GM12874 (cell line): Measurements from ENCODE around the gene TUBGCP3.

ENCODE experiments used
- TF ChIP-seq, protein P1 (sequence below): IDR thresholded peaks from 2 replicates; pipeline ENCODE4 v1.5.1; 2011; ENCODE audit warnings: low read depth, mild to moderate bottlenecking, control low read depth, low read length, moderate library complexity; ENCODE audit not compliant: insufficient read depth

TUBGCP3 gene, protein sequence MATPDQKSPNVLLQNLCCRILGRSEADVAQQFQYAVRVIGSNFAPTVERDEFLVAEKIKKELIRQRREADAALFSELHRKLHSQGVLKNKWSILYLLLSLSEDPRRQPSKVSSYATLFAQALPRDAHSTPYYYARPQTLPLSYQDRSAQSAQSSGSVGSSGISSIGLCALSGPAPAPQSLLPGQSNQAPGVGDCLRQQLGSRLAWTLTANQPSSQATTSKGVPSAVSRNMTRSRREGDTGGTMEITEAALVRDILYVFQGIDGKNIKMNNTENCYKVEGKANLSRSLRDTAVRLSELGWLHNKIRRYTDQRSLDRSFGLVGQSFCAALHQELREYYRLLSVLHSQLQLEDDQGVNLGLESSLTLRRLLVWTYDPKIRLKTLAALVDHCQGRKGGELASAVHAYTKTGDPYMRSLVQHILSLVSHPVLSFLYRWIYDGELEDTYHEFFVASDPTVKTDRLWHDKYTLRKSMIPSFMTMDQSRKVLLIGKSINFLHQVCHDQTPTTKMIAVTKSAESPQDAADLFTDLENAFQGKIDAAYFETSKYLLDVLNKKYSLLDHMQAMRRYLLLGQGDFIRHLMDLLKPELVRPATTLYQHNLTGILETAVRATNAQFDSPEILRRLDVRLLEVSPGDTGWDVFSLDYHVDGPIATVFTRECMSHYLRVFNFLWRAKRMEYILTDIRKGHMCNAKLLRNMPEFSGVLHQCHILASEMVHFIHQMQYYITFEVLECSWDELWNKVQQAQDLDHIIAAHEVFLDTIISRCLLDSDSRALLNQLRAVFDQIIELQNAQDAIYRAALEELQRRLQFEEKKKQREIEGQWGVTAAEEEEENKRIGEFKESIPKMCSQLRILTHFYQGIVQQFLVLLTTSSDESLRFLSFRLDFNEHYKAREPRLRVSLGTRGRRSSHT

DNA sequence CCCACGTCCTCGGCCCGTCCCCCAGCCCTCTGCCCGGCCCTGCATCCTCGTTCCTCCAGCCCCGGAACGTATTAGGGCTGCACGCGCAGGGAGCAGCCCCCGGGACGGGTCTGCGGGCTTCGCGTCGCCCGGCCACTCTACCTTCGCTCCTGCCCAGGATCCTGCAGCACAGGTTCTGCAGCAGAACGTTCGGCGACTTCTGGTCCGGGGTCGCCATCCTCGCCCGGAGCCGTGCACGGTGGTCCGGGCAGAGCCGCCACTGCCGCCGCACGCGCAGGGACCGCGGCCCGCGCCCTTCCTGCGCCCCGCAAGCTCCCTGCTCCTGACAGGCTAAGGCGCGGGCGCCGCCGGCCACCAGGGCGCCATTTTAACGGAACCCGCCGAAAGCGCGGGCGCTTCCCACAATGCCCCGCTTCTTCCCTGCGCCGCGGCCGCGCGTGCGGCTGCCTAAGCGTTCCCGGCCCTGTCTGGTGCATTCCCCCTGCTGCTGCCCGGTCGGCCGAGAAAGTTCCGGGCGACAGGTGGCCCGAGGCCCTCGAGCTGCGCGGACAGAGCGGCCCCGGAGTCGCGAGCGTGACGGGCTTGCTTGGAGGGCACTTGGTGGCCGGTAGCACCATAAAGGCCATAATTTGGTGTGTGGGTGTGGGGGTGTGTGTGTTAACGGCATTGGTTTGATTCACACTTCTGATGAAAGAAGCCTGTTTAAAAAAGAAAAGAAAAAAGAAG, at the start of gene TUBGCP3:
Gene TUBGCP3, minus strand, starts transcription at position 390 of the 726 bp plus-strand sequence. Its CDS starts 173 bp downstream, at position 217.
- TF ChIP-seq, protein P1, sequence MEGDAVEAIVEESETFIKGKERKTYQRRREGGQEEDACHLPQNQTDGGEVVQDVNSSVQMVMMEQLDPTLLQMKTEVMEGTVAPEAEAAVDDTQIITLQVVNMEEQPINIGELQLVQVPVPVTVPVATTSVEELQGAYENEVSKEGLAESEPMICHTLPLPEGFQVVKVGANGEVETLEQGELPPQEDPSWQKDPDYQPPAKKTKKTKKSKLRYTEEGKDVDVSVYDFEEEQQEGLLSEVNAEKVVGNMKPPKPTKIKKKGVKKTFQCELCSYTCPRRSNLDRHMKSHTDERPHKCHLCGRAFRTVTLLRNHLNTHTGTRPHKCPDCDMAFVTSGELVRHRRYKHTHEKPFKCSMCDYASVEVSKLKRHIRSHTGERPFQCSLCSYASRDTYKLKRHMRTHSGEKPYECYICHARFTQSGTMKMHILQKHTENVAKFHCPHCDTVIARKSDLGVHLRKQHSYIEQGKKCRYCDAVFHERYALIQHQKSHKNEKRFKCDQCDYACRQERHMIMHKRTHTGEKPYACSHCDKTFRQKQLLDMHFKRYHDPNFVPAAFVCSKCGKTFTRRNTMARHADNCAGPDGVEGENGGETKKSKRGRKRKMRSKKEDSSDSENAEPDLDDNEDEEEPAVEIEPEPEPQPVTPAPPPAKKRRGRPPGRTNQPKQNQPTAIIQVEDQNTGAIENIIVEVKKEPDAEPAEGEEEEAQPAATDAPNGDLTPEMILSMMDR: no peak

DNA sequence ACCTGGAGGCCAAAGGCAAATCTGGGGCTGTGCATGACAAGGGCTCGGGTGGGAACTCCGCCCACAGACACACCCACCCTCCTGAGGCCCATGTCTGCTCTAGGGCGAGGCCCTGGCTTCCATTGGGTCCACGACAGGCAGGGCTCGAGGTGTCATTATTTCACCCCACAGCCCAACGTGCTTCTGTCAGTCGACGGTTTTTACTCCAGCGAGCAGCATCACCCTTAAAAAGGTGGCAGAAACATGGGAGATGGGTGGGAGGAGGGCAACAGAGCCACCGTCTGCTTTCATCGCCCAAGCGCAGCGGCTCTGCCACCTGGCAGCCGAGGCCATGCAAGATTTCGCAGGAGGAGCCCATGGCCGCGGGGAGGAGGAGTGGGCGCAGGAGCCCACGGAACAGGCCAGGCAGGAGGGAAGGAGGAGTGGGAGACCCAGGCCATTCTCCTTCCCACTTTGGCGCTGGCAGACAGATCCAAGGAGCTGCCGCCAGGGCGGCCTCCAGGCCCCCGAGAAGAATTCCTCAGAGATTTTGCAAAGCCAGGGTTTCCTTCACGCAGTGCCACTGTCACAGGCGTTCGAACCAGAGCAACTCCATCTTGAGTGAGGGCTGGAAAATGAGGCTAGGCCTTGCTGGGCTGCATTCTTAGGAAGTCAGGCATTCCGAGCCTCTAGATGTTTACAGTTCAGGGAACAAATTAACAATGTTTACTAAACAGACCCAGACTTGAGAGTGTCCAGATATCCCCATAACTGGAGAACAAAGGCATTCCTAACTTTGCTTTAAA, 49.3 kb upstream of the TUBGCP3 start:
- TF ChIP-seq, protein P1: no peak

DNA sequence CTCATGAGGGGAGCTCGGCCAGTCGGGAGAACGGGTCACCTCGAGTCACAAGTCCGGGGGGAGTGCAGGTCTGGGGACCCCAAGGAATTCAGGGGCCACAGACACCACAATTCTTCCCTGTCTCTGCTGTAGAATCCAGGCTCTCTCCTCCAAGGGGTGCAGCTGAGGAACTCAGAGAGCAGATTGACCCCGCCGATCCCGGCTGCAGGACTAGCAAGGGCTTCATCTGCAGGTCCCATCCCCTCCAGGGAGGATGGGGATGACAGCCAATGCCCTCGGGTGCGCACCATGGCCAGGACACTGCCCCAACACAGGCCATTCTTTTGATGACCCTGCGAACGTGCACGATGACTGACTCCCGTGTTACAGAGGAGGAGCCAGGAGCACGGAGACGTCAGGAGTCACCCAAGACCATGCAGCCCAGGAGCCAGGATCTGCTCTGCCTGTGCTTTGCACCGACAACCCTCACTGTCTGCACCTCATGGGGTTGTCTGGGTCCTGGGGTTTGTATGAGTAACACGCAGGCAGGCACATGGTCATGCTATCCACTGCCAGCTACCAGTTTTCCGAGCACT, 48.5 kb upstream of the TUBGCP3 start:
- TF ChIP-seq, protein P1: no peak

DNA sequence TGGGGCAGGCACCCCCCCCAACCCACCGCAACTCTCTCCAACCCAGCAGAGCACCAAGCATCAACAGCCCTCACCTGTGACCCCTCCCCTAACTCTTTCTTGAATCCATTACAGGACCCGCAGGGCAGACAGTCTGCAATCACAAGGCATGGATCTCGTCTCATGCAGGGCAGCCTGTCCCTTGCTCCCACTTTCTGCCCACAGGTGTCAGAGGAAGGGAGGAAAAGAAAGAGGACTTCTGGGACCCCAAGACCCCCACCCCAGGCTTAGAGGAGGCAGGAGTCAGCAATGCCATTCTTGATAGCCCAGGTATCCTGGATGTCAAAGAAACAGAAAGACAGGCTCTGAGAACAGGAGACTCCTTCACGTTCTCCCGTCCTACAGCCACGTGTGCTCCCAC, 47.4 kb upstream of the TUBGCP3 start:
- TF ChIP-seq, protein P1: no peak

DNA sequence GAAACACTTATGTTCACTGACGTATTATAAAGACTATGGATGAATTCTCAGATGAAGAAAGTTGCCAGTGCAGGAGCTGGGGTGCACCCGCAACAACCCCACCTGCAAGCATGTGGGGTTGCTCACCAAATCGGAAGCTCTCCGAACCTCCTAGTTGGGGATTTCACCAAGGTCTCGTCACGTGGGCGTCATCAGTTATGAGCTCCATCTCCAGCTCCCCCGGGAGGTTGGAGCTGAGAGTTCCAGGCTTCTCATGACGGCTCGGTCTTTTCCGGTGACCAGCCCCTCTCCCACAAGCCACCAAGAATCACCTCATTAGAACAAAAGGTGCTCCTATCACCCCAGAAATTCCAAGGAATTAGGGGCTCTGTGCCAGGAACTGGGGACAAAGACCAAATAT, 46.1 kb upstream of the TUBGCP3 start:
- TF ChIP-seq, protein P1: no peak

DNA sequence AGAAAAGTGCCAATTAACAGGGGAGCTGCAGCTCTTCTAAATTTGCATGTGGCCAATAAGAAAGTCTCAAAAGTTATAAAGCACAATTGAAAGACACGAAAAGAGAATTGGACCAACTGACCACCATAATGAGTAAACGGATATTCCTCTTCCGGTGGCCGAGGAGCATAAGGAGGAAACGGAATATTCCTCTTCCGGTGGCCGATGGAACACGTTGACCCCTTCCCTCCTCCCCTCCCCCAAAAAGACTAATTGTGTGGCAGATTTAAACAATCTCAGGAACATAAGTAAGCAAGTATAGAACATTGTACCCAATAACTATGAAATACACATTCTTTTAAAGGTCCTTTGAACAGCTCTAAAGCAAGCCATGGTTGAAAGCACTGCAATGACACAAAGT, 41.2 kb upstream of the TUBGCP3 start:
- TF ChIP-seq, protein P1: no peak
